K562 (cell line): ENCODE measurements around the gene GPD2. TPM values are rescaled to one million over a fixed set of nuclear protein-coding genes. Genes with fewer than 3 reads are reported as not detected.

Source experiments
- BMI1 ChIP-seq: fragments of 150-350 bp; IDR thresholded peaks from 2 replicates; pipeline ENCODE4 v1.6.1; 2014; ENCODE audit warnings: low read length
- HMG20B ChIP-seq: fragments of 250-450 bp; sonication (Bioruptor Pico); IDR thresholded peaks from 2 replicates; pipeline ENCODE4 v1.5.0; 2021; ENCODE audit warnings: mild to moderate bottlenecking
- ID3 ChIP-seq, 2 experiments: fragments of 250-450 bp in 1 of 2; fragments of 450-650 bp in 1 of 2; sonication (Bioruptor Pico) in 1 of 2; IDR thresholded peaks; 2 replicates each; pipeline versions ENCODE4 v1.6.1 to v1.8.0; 2016 to 2021; ENCODE audit warnings: mild to moderate bottlenecking in 2 of 2, moderate library complexity in 2 of 2, missing compliant biosample characterization in 1 of 2, missing genetic modification characterization in 1 of 2
- IRF9 ChIP-seq: fragments of 450-650 bp; IDR thresholded peaks from 2 replicates; pipeline ENCODE4 v1.6.1; 2016; ENCODE audit warnings: missing biosample characterization, missing genetic modification characterization
- KDM4B ChIP-seq, 2 experiments: fragments of 450-650 bp in 1 of 2; sonication (generic) in 1 of 2; IDR thresholded peaks; 2 replicates each; pipeline ENCODE4 v1.6.1; 2016 to 2017; ENCODE audit warnings: borderline replicate concordance in 2 of 2, antibody characterized with exemption in 1 of 2, low read depth in 1 of 2, mild to moderate bottlenecking in 1 of 2
- L3MBTL2 ChIP-seq: fragments of 450-650 bp; IDR thresholded peaks from 2 replicates; pipeline ENCODE4 v1.6.1; 2016; ENCODE audit warnings: mild to moderate bottlenecking, moderate library complexity
- MCM5 ChIP-seq: fragments of 450-650 bp; IDR thresholded peaks from 2 replicates; pipeline ENCODE4 v1.6.1; 2016; ENCODE audit warnings: low read depth
- MIER1 ChIP-seq: fragments of 450-650 bp; IDR thresholded peaks from 2 replicates; pipeline ENCODE4 v1.6.1; 2016; ENCODE audit warnings: antibody characterized with exemption, mild to moderate bottlenecking, low read depth
- NONO ChIP-seq, 2 experiments: fragments of 200-400 bp in 1 of 2; fragments of 450-650 bp in 1 of 2; formaldehyde crosslinking in 1 of 2; IDR thresholded peaks; 2 replicates each; pipeline ENCODE4 v1.6.1; 2017; ENCODE audit warnings: low read depth in 2 of 2, mild to moderate bottlenecking in 2 of 2, moderate library complexity in 2 of 2, low read length in 1 of 2
- PCBP2 ChIP-seq: fragments of 200-400 bp; formaldehyde crosslinking; IDR thresholded peaks from 2 replicates; pipeline ENCODE4 v1.6.1; 2018; ENCODE audit warnings: low read length, low read depth, mild to moderate bottlenecking, moderate library complexity; ENCODE audit not compliant: poor library complexity, severe bottlenecking
- PRDM10 ChIP-seq: fragments of 450-650 bp; IDR thresholded peaks from 2 replicates; pipeline ENCODE4 v1.6.1; 2018; ENCODE audit not compliant: partially characterized antibody
- RBM14 ChIP-seq: fragments of 200-400 bp; formaldehyde crosslinking; IDR thresholded peaks from 2 replicates; pipeline ENCODE4 v1.6.1; 2018; ENCODE audit warnings: low read depth, mild to moderate bottlenecking, low read length, moderate library complexity, borderline replicate concordance; ENCODE audit not compliant: insufficient read depth
- SMAD2 ChIP-seq: fragments of 150-350 bp; IDR thresholded peaks from 2 replicates; pipeline ENCODE4 v1.6.1; 2014; ENCODE audit warnings: low read depth, mild to moderate bottlenecking, low read length
- SP2 ChIP-seq: IDR thresholded peaks from 2 replicates; pipeline ENCODE4 v1.6.1; 2011; ENCODE audit warnings: mild to moderate bottlenecking, low read depth, low read length, moderate library complexity; ENCODE audit not compliant: poor library complexity, severe bottlenecking; ENCODE audit errors: extremely low read depth
- TBL1XR1 ChIP-seq, 2 experiments: IDR thresholded peaks; 2 replicates each; pipeline ENCODE4 v1.6.1; 2012; ENCODE audit warnings: improper control_type of control experiment in 2 of 2, low read length in 2 of 2, mild to moderate bottlenecking in 1 of 2
- ZBTB5 ChIP-seq: fragments of 450-650 bp; IDR thresholded peaks from 2 replicates; pipeline ENCODE4 v1.6.1; 2017; ENCODE audit warnings: antibody characterized with exemption
- ZKSCAN3 ChIP-seq: fragments of 250-450 bp; sonication (Bioruptor Pico); IDR thresholded peaks from 2 replicates; pipeline ENCODE4 v1.4.0; 2020
- ZNF57 ChIP-seq: fragments of 450-650 bp; formaldehyde crosslinking; IDR thresholded peaks from 2 replicates; pipeline ENCODE4 v1.4.0; 2020; ENCODE audit warnings: mild to moderate bottlenecking, moderate library complexity
- ZNF696 ChIP-seq: fragments of 250-450 bp; sonication (Bioruptor Pico); conservative IDR thresholded peaks from 2 replicates; pipeline ENCODE4 v1.4.0; 2020; ENCODE audit warnings: mild to moderate bottlenecking, moderate library complexity
- polyA plus RNA-seq, 8 experiments: library from polyadenylated mRNA; depleted of rRNA in 4 of 8; stranded (reverse) in 5 of 8; unstranded in 3 of 8; fragments of >200 nt; fragmentation: Nextera tagmentation in 2 of 8; fragmentation: Illumina TruSeq in 1 of 8; extraction: Ambion mirVana in 2 of 8; extraction: Trizol in 1 of 8; gene quantifications; 2 replicates each; pipeline versions ENCODE4 v1.2.1 to v1.2.3, GENCODE V29; 2011 to 2014; ENCODE audit warnings: inconsistent platforms in 1 of 8, missing spikeins in 1 of 8
- total RNA-seq, 7 experiments: library from RNA; depleted of rRNA in 6 of 7; stranded (reverse); fragments of >200 nt in 6 of 7; fragmentation: Illumina TruSeq in 2 of 7; extraction: Trizol in 2 of 7; gene quantifications; 2 replicates each; pipeline versions ENCODE4 v1.2.1 to v1.2.3, GENCODE V29; 2011 to 2021; ENCODE audit warnings: low replicate concordance in 1 of 7
- TF ChIP-seq, protein P1 (sequence below): sonication (generic); formaldehyde crosslinking; IDR thresholded peaks from 2 replicates; pipeline ENCODE4 v1.8.0; 2022; ENCODE audit warnings: missing genetic modification reagents, mild to moderate bottlenecking, moderate library complexity, borderline replicate concordance

The GPD2 gene
- total and polyA plus RNA-seq, 9 of the 15 experiments (the other 6 are each of a cell fraction or from before 2014, with no cell fraction given), result 5.2 to 39.2 (median 19.0) TPM

GRCh38 chr2:156522864-156523440, 86.8 kb downstream of the GPD2 start (continued):
- TF ChIP-seq PRDM10 (peak; percentile 95), ZNF696 (CRISPR knock-in tag) (no peak), MIER1 (no peak), SP2 (no peak), RBM14 (no peak), L3MBTL2 (no peak), MCM5 (no peak), SMAD2 (no peak), KDM4B (IDR thresholded peaks at IDR 0.05; ENCODE audit: borderline replicate concordance in 2 of 2, low read depth in 1 of 2) (no peak), TBL1XR1 (IDR thresholded peaks at IDR 0.05; ENCODE audit: low read length in 2 of 2) (no peak), BMI1 (no peak), HMG20B (CRISPR knock-in tag) (no peak), ZNF57 (CRISPR knock-in tag) (no peak), ZKSCAN3 (no peak), ID3 (CRISPR knock-in tag; IDR thresholded peaks at IDR 0.05) (no peak), ID3 (tag; IDR thresholded peaks at IDR 0.05) (no peak), NONO (IDR thresholded peaks at IDR 0.05; ENCODE audit: low read depth in 2 of 2, low read length in 1 of 2) (no peak), IRF9 (tag) (no peak), PCBP2 (no peak), ZBTB5 (no peak)
- TF ChIP-seq, protein P1, sequence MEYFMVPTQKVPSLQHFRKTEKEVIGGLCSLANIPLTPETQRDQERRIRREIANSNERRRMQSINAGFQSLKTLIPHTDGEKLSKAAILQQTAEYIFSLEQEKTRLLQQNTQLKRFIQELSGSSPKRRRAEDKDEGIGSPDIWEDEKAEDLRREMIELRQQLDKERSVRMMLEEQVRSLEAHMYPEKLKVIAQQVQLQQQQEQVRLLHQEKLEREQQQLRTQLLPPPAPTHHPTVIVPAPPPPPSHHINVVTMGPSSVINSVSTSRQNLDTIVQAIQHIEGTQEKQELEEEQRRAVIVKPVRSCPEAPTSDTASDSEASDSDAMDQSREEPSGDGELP (CRISPR knock-in tag), result no peak
